NT2/D1 (cell line): ENCODE measurements around the gene ALDH16A1.

ENCODE experiments used
- DNase-seq: peaks from one replicate; pipeline ENCODE4 v3.0.0-alpha.2; 2011; ENCODE audit warnings: low read depth, low spot score
- H3K27me3 ChIP-seq: 2 replicates; pipeline ENCODE4 v1.6.0; 2011; ENCODE audit warnings: mild to moderate bottlenecking; ENCODE audit not compliant: insufficient read length, insufficient read depth
- H3K36me3 ChIP-seq: 2 replicates; pipeline ENCODE4 v1.6.1; 2011; ENCODE audit warnings: mild to moderate bottlenecking, low read length, mixed read lengths; ENCODE audit not compliant: insufficient read depth, insufficient read length
- H3K4me1 ChIP-seq: 2 replicates; pipeline ENCODE4 v1.5.1; 2011; ENCODE audit not compliant: insufficient read depth, insufficient read length
- H3K4me3 ChIP-seq: 2 replicates; pipeline ENCODE4 v1.5.1; 2011; ENCODE audit warnings: low read depth; ENCODE audit not compliant: insufficient read length
- H3K9ac ChIP-seq: 2 replicates; pipeline ENCODE4 v1.6.0; 2011; ENCODE audit warnings: low read depth; ENCODE audit not compliant: insufficient read length
- H3K9me3 ChIP-seq: 2 replicates; pipeline ENCODE4 v1.5.1; 2011; ENCODE audit warnings: mild to moderate bottlenecking, low read length; ENCODE audit not compliant: insufficient read depth
- SUZ12 ChIP-seq: IDR thresholded peaks from 2 replicates; pipeline ENCODE4 v1.6.1; 2011; ENCODE audit not compliant: insufficient read length, insufficient read depth; ENCODE audit errors: extremely low read depth
- YY1 ChIP-seq: IDR thresholded peaks from 2 replicates; pipeline ENCODE4 v1.6.1; 2011; ENCODE audit not compliant: insufficient read length, insufficient read depth
- ZNF274 ChIP-seq: IDR thresholded peaks from 2 replicates; pipeline ENCODE4 v1.6.1; 2011; ENCODE audit warnings: mild to moderate bottlenecking, low read depth, low read length

ALDH16A1 gene

DNA sequence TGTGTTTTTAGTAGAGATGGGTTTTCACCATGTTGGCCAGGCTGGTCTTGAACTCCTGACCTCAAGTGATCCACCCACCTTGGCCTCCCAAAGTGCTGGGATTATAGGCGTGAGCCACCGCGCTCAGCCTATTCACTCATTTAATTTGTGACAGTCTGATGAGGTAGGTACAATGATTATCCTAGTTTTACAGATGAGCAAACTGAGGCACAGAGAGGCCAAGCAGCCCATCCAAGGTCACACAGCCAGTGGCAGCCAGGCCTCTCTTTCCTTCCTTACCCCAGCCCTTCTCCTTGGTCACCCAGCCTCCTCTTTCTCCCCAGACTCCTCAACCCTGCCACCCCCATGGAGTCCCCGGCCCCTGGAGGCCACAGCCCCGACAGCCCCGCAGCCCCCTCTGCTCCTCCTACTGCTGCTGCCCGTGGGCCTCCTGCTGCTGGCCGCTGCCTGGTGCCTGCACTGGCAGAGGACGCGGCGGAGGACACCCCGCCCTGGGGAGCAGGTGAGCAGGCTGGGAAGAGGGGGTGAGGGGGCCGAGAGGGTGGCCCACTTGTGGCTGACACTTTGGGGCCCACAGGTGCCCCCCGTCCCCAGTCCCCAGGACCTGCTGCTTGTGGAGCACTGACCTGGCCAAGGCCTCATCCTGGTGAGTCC, 27.1 kb downstream of the ALDH16A1 start:
- DNase-seq = no peak

DNA sequence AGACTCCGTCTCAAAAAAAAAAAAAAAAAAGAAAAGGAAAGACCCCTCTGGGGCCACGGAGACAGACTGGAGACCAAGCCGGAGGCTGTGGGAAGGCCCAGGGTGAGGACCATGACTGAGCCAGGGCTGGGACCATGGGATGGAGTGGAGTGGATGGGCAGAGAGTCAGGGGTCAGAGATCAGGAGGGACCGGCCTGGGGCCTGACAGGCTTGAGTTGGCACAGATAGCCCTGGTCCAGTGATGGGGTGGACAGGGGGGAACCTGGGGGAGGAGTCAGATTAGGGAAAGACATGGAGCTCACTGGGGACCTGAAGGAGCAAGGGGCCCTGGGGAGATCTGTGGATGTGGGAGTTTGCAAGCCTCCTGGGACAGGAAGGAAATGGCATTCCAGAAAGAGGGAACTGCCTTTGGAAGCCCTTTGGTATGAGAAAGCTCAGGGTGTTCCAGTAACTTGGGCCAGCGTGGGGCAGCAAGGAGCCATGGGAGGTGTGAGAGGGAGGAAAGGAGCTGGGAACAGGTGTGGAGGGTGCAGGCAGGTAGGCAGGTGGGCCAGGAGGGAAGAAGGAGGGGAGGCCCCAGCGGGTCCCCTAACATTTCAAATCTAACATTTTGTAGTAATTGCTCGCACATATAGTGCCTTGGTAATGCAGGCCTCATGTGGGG, 28.1 kb downstream of the ALDH16A1 start:
- no peak for DNase-seq
- Histone ChIP-seq H3K36me3 (no peaks in the 10 kb centered on the region), H3K9ac (peak overlapping the region; percentile 32), H3K27me3 (no peaks in the 10 kb centered on the region), H3K4me1 (peaks cover 4% of the 10 kb centered on the region), H3K9me3 (no peaks in the 10 kb centered on the region), H3K4me3 (no peak overlapping the region)
- TF ChIP-seq ZNF274 (no peak), YY1 (no peak), SUZ12 (no peak)

More for the DNA sequence above, 27.1 kb downstream of the ALDH16A1 start:
- no peaks in the 10 kb centered on the region for H3K9me3 ChIP-seq
- H3K4me3 ChIP-seq = no peak overlapping the region
- H3K36me3 ChIP-seq = no peaks in the 10 kb centered on the region
- no peak for TF ChIP-seq SUZ12
- TF ChIP-seq YY1 = no peak
- TF ChIP-seq ZNF274 = no peak
- peaks cover 4% of the 10 kb centered on the region for H3K4me1 ChIP-seq
- H3K27me3 ChIP-seq = peaks cover 1% of the 10 kb centered on the region
- no peak overlapping the region for H3K9ac ChIP-seq

DNA sequence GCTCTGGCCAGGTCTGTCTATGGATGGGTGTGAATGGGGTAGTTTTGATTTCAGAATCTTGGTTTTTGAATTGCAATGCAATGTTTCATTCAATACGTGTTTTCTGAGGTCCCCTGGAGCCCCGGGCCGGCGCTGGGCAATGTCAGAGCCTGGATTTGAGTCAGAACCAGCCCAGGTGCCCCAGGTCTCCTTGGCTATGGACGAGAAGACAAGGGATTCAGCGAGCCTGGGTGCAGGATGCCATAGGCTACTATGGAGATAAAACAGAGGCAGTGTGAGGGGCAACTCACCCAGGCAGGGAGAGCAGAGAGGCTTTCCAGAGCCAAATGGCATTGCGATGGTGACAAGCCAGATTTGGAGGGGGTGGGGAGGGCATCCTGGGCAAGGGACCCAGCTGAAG, 33.2 kb downstream of the ALDH16A1 start:
- peak overlapping the region; percentile 33 for H3K9ac ChIP-seq

DNA sequence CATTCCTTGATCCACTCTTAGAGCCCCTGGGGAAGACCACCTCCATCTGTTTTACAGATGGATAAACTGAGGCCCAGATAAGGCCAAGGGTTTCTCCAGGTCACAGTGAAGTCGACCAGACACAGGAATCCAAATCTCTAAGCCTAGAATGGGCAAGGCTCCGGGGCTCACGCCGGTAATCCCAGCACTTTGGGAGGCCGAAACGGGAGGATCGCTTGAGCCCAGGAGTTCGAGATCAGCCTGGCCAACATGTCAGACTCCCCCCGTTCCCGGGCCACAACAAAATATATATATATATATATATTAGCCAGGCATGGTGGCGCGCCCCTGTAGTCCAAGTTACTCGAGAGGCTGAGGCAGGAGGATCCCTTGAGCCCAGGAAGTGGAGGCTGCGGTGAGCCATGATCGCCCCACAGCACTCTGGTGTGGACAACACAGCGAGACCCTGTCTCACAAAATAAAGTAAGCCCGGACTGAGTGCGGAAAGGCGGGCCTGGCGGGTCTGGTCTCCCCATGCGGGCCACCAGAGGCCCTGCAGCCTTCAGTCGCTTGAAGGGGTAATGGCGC, 33.8 kb downstream of the ALDH16A1 start:
- H3K27me3 ChIP-seq = no peaks in the 10 kb centered on the region
- no peak for DNase-seq
- H3K4me1 ChIP-seq = peaks cover 3% of the 10 kb centered on the region
- peak overlapping the region; percentile 25 for H3K4me3 ChIP-seq
- H3K9ac ChIP-seq = peak overlapping the region; percentile 71
- peaks cover 42% of the 10 kb centered on the region for H3K36me3 ChIP-seq
- no peaks in the 10 kb centered on the region for H3K9me3 ChIP-seq
- TF ChIP-seq YY1 = no peak
- TF ChIP-seq ZNF274 = no peak
- no peak for TF ChIP-seq SUZ12

More for the DNA sequence above, 33.2 kb downstream of the ALDH16A1 start:
- Histone ChIP-seq H3K4me1 (peaks cover 3% of the 10 kb centered on the region), H3K9me3 (no peaks in the 10 kb centered on the region), H3K27me3 (no peaks in the 10 kb centered on the region), H3K36me3 (peaks cover 37% of the 10 kb centered on the region), H3K4me3 (no peak overlapping the region)
- no peak for DNase-seq
- TF ChIP-seq SUZ12 = no peak
- no peak for TF ChIP-seq YY1
- no peak for TF ChIP-seq ZNF274

DNA sequence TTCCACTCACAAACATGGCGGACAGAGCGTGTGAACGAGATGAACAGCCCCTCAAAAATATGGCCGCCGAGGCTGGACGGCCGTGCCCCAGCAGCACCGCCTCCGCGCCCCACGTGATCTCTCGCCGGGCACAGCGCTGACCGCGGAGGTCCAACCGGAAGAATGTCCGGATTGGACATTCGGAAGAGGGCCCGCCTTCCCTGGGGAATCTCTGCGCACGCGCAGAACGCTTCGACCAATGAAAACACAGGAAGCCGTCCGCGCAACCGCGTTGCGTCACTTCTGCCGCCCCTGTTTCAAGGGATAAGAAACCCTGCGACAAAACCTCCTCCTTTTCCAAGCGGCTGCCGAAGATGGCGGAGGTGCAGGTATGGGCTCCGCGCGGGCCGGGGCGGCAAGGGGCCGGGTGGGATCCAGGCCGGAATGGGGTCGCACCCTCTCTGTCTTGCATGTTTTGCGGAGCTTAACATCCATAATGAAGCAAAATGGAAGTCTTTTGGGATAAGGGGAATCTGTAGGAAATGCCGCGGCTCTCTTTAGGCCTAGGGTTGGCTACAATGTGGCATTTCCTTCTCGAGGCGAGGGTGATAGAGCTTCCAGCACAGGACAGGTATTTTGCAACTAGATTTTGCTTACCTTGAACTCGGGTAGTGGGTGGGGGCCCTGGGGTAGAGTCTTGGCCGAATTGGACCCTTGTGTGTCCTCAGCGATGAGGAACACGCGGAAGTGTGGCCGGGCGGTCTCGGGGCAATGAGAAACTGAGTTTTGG, 34.4 kb downstream of the ALDH16A1 start, which contains the start of gene RPL13A:
RPL13A (plus strand) TSS at position 332 of the 769 bp plus-strand sequence; CDS start at position 354, 22 bp downstream.
- Histone ChIP-seq H3K27me3 (no peaks in the 10 kb centered on the region), H3K9me3 (no peaks in the 10 kb centered on the region), H3K36me3 (peaks cover 49% of the 10 kb centered on the region), H3K4me1 (peaks cover 3% of the 10 kb centered on the region), H3K4me3 (peak within 1 kb of the TSS; percentile 95), H3K9ac (peak within 1 kb of the TSS; percentile 99)
- peak; percentile 97 for TF ChIP-seq YY1
- no peak for TF ChIP-seq SUZ12
- peak; percentile 98 for DNase-seq

DNA sequence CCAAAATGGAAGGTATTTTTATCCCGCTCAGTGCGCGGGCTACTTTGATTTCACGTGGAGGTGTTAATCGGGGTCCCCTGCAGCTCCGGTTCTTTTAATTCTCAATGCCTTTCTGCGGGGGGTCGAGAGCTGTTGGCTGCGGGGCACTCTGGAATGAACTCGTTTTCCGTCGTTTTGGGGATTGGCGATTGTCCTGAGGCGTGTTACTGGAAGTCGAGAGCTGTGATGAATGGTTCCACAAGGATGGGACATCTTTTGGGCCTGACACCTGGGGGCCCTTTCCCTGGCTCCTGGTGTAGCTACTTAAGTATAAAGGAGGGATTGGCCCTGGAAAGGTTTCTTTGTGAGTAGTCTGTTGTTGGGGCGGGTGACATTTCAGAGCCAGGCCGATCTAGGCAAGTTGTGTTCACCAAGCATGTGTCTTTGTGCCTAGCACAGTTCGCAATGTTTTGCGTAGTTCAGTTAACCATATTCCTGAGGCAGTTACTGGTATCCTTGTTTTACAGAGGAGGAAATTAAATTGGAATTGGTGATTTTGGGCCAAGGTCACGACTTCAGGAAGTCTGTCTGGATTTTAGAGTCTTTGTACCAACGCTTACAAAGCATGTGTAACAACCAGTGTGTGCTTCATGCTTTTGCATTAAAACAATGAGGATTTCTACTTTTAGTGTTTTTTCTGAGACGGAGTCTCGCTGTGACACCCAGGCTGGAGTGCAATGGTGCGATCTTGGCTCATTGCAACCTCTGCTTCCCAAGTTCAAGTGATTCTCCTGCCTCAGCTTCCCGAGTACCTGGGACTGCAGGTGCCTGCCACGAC, 35.2 kb downstream of the ALDH16A1 start:
- DNase-seq = no peak
- peaks cover 3% of the 10 kb centered on the region for H3K4me1 ChIP-seq
- peak overlapping the region; percentile 95 for H3K4me3 ChIP-seq
- TF ChIP-seq ZNF274 = no peak
- TF ChIP-seq YY1 = no peak
- TF ChIP-seq SUZ12 = no peak
- H3K36me3 ChIP-seq = peaks cover 55% of the 10 kb centered on the region
- H3K9me3 ChIP-seq = no peaks in the 10 kb centered on the region
- H3K9ac ChIP-seq = peak overlapping the region; percentile 99
- no peaks in the 10 kb centered on the region for H3K27me3 ChIP-seq
